HG02973 (cell line): ENCODE measurements around the gene JAK2.

Source experiments
- ATAC-seq: cut with Tn5 transposase; IDR thresholded peaks from one replicate; pipeline ENCODE4 v1.9.1; 2021; ENCODE audit warnings: moderate library complexity; ENCODE audit not compliant: unreplicated experiment

Gene JAK2

DNA sequence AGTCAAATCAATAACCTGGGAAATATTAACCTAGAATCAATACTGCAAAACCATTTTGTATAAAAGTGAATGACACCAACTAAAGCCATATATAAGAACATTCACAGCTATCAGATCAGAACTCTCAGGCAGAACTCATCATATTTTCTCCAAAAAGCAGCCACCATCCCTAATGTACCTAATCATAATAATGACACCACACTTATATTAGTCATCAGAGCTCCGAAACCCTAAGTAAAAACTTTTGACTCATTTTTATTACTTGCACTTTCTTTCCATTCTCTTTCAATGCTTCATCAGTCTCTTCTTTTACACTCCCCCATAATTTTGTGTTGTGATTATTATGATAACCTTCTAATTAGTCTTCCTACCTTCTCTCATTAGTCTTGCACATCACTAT, 155.1 kb downstream of the JAK2 start:
- ATAC-seq, result no peak

DNA sequence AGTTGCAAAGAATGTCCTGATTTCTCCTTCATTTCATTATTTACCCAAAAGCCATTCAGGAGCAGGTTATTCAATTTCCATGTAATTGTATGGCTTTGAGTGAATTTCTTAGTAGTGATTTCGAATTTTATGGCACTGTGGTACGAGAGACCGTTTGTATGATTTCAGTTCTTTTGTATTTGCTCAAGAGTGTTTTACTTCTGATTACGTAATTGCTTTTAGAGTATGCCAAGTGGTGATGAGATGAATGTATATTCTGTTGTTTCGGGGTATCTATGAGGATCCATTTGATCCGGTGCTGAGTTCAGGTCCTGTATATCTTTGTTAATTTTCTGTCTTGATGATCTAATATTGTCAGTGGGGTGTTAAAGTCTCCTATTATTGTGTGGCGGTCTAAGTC, 159.1 kb downstream of the JAK2 start:
- ATAC-seq, result no peak

GRCh38 chr9:5146241-5146640, 161.2 kb downstream of the JAK2 start:
- ATAC-seq, result no peak
